CD14-positive monocyte (primary cell): ENCODE data around the gene BSDC1. TPM values are rescaled to one million over a fixed set of nuclear protein-coding genes. Genes with fewer than 3 reads are reported as not detected.

Experiments
- DNase-seq, 3 donors: peaks; one replicate each; pipeline ENCODE4 v3.0.0-alpha.2; 2011 to 2022
- H2AFZ ChIP-seq: 2 replicates; pipeline ENCODE4 v1.6.0; 2012; ENCODE audit warnings: mild to moderate bottlenecking, low read depth, low read length, inconsistent platforms; ENCODE audit not compliant: insufficient read depth, poor library complexity, severe bottlenecking
- H3K27ac ChIP-seq, 2 donors: 1 replicate in 1 of 2; 2 replicates in 1 of 2; pipeline ENCODE4 v1.5.1; 2012 to 2013; ENCODE audit warnings: low read length in 2 of 2, control low read depth in 1 of 2, inconsistent platforms in 1 of 2, low read depth in 1 of 2, mild to moderate bottlenecking in 1 of 2
- H3K27me3 ChIP-seq, 2 donors: one replicate each; pipeline versions ENCODE4 v1.6.0 to v1.6.1; 2011 to 2013; ENCODE audit warnings: low read length in 2 of 2; ENCODE audit not compliant: control insufficient read depth in 2 of 2, insufficient read depth in 2 of 2
- H3K36me3 ChIP-seq, 2 donors: replicated peaks in 1 of 2; 1 replicate in 1 of 2; 2 replicates in 1 of 2; pipeline versions ENCODE4 v1.5.1 to v1.6.1; 2012 to 2013; ENCODE audit warnings: low read length in 2 of 2, control low read depth in 1 of 2, inconsistent platforms in 1 of 2, mild to moderate bottlenecking in 1 of 2; ENCODE audit not compliant: insufficient read depth in 2 of 2, control insufficient read depth in 1 of 2
- H3K4me1 ChIP-seq, 2 donors: 1 replicate in 1 of 2; 2 replicates in 1 of 2; pipeline versions ENCODE4 v1.5.1 to v1.6.1; 2012 to 2013; ENCODE audit warnings: low read length in 2 of 2, control low read depth in 1 of 2, inconsistent platforms in 1 of 2, mild to moderate bottlenecking in 1 of 2, moderate library complexity in 1 of 2; ENCODE audit not compliant: insufficient read depth in 2 of 2, control insufficient read depth in 1 of 2
- H3K4me2 ChIP-seq: replicated peaks from 2 replicates; pipeline ENCODE3; 2012; ENCODE audit warnings: low read length, moderate library complexity, mild to moderate bottlenecking; ENCODE audit not compliant: poor library complexity, severe bottlenecking; ENCODE audit errors: extremely low read depth
- H3K4me3 ChIP-seq, 3 experiments: fragments of 200-600 bp in 1 of 3; sonication (generic) in 1 of 3; replicated peaks in 1 of 3; 1 replicate in 2 of 3; 2 replicates in 1 of 3; pipeline ENCODE4 v1.5.1; 2011 to 2013; ENCODE audit warnings: low read length in 3 of 3, mild to moderate bottlenecking in 3 of 3, control low read depth in 2 of 3, low read depth in 2 of 3, inconsistent platforms in 1 of 3, moderate library complexity in 1 of 3
- H3K79me2 ChIP-seq: 2 replicates; pipeline ENCODE4 v1.6.0; 2012; ENCODE audit warnings: mild to moderate bottlenecking, control low read depth, inconsistent platforms, low read length, moderate library complexity; ENCODE audit not compliant: insufficient read depth
- H3K9ac ChIP-seq: 2 replicates; pipeline ENCODE4 v1.6.0; 2017; ENCODE audit warnings: low read length, mild to moderate bottlenecking; ENCODE audit not compliant: insufficient read depth, poor library complexity, severe bottlenecking
- H3K9me3 ChIP-seq, 2 donors: replicated peaks in 1 of 2; 1 replicate in 1 of 2; 2 replicates in 1 of 2; pipeline versions ENCODE4 v1.5.1 to v1.6.1; 2012 to 2013; ENCODE audit warnings: low read length in 2 of 2, control low read depth in 1 of 2; ENCODE audit not compliant: control insufficient read depth in 1 of 2, insufficient read depth in 1 of 2
- H4K20me1 ChIP-seq: 2 replicates; pipeline ENCODE4 v1.6.0; 2012; ENCODE audit warnings: mild to moderate bottlenecking, low read length, control low read depth, moderate library complexity; ENCODE audit not compliant: insufficient read depth
- H3K27ac Mint-ChIP-seq, 7 donors: one replicate each; pipeline ENCODE4 v1.8.0; 2020; ENCODE audit warnings: mild to moderate bottlenecking in 7 of 7, mixed read lengths in 7 of 7, moderate library complexity in 6 of 7, inconsistent platforms in 2 of 7
- H3K27me3 Mint-ChIP-seq, 3 donors: one replicate each; pipeline ENCODE4 v1.8.0; 2021 to 2022; ENCODE audit warnings: low read depth in 3 of 3, mild to moderate bottlenecking in 3 of 3, mixed read lengths in 3 of 3, moderate library complexity in 3 of 3, inconsistent platforms in 1 of 3
- H3K36me3 Mint-ChIP-seq, 2 donors: one replicate each; pipeline ENCODE4 v1.8.0; 2020; ENCODE audit warnings: mixed read lengths in 2 of 2, inconsistent platforms in 1 of 2, mild to moderate bottlenecking in 1 of 2
- H3K4me1 Mint-ChIP-seq: one replicate; pipeline ENCODE4 v1.8.0; 2020; ENCODE audit warnings: mild to moderate bottlenecking, mixed read lengths
- H3K4me3 Mint-ChIP-seq, 2 donors: one replicate each; pipeline ENCODE4 v1.8.0; 2020; ENCODE audit warnings: mild to moderate bottlenecking in 2 of 2, mixed read lengths in 2 of 2, moderate library complexity in 1 of 2
- H3K9me3 Mint-ChIP-seq, 7 donors: one replicate each; pipeline ENCODE4 v1.8.0; 2020 to 2022; ENCODE audit warnings: mixed read lengths in 7 of 7, mild to moderate bottlenecking in 6 of 7, moderate library complexity in 6 of 7, inconsistent platforms in 2 of 7
- CTCF ChIP-seq: fragments of 200-600 bp; IDR thresholded peaks from one replicate; pipeline ENCODE4 v1.8.0; 2022; ENCODE audit warnings: antibody characterized with exemption, mild to moderate bottlenecking
- WGBS: methylation state at CpG from one replicate; pipeline ENCODE4 v1.1.5; 2013; ENCODE audit warnings: missing lambda C conversion rate; ENCODE audit not compliant: insufficient coverage; 5-methylcytosine and 5-hydroxymethylcytosine counted together
- intact Hi-C, 2 donors: fragments of 100-400 bp; cut with micrococcal nuclease; formaldehyde crosslinking; loops; one replicate each; pipeline versions ENCODE4 v1.15.0 to v1.15.1; 2023
- polyA plus RNA-seq, 3 donors: library from polyadenylated mRNA; depleted of rRNA in 1 of 3; unstranded in 2 of 3; stranded (reverse) in 1 of 3; fragments of 300-500 nt in 2 of 3; fragments of >200 nt in 1 of 3; fragmentation: Illumina TruSeq in 2 of 3; gene quantifications; 1 replicate in 2 of 3; 2 replicates in 1 of 3; pipeline ENCODE4 v1.2.3, GENCODE V29; 2012 to 2021

The BSDC1 gene
- polyA plus RNA-seq, 3 donors: 19.0 to 42.4 (median 23.7) TPM

GRCh38 chr1:32373996-32374592 is 20.1 kb downstream of the BSDC1 start:
- no peak for TF ChIP-seq CTCF
- H3K27me3 Mint-ChIP-seq: peaks cover 0 to 3% (median 1%) of the 10 kb centered on the region in 3 donors
- Histone ChIP-seq H3K9me3 (no peaks in the 10 kb centered on the region), H3K27ac (no peak overlapping the region), H3K4me1 (no peaks in the 10 kb centered on the region), H2AFZ (no peak overlapping the region), H3K9ac (no peak overlapping the region), H3K4me2 (no peak overlapping the region), H3K79me2 (no peaks in the 10 kb centered on the region), H4K20me1 (peaks cover 16% of the 10 kb centered on the region), H3K27me3 (no peaks in the 10 kb centered on the region), H3K4me3 (no peak overlapping the region), H3K36me3 (peaks cover 65 to 90% of the 10 kb centered on the region in 2 donors)
- peaks cover 79 to 90% of the 10 kb centered on the region in 2 donors for H3K36me3 Mint-ChIP-seq
- H3K4me1 Mint-ChIP-seq: peaks cover 3% of the 10 kb centered on the region
- no peaks in the 10 kb centered on the region for H3K9me3 Mint-ChIP-seq
- intact Hi-C loops: loop anchor here (2.0 to 10.0 kb wide), 3 partner anchors 39 to 159 kb away; no protein-coding TSS in a partner anchor
- H3K4me3 Mint-ChIP-seq: no peak overlapping the region
- H3K27ac Mint-ChIP-seq: no peak overlapping the region
- no peak for DNase-seq
- 100% methylated on average over 1 of the region's 1 CpG for WGBS

- Histone ChIP-seq H3K4me1 (no peaks in the 10 kb centered on the region), H3K9me3 (no peaks in the 10 kb centered on the region), H3K27me3 (no peaks in the 10 kb centered on the region), H4K20me1 (peaks cover 16% of the 10 kb centered on the region), H2AFZ (no peak overlapping the region), H3K4me2 (no peak overlapping the region), H3K9ac (no peak overlapping the region), H3K27ac (no peak overlapping the region), H3K36me3 (peaks cover 64 to 90% of the 10 kb centered on the region in 2 donors), H3K4me3 (no peak overlapping the region), H3K79me2 (no peaks in the 10 kb centered on the region)
- peak overlapping the region in 2 of 7 donors; percentile 5 to 33 for H3K27ac Mint-ChIP-seq
- H3K9me3 Mint-ChIP-seq: no peaks in the 10 kb centered on the region
- H3K4me3 Mint-ChIP-seq: no peak overlapping the region
- 33% methylated on average over 3 of the region's 5 CpGs for WGBS
- DNase-seq: peak; percentile 44 to 62 (median 54)
- H3K4me1 Mint-ChIP-seq: peaks cover 3% of the 10 kb centered on the region
- peaks cover 0 to 3% (median 1%) of the 10 kb centered on the region in 3 donors for H3K27me3 Mint-ChIP-seq
- intact Hi-C loops: loop anchor here (2.0 to 10.0 kb wide), 3 partner anchors 37 to 157 kb away; no protein-coding TSS in a partner anchor
- TF ChIP-seq CTCF: peak; percentile 44
- H3K36me3 Mint-ChIP-seq: peaks cover 78 to 89% of the 10 kb centered on the region in 2 donors
Observed at GRCh38 chr1:32372149-32372756, 22.0 kb downstream of the BSDC1 start.
